ENCODE data around the gene NEBL.
A peak's percentile ranks its signal among the peaks of the same experiment; 100 is the strongest.

Gene NEBL

GRCh38 chr10:20795391-20795790 is 101.7 kb downstream of the NEBL start:
- no peak overlapping the region for H3K27ac ChIP-seq
- TF ChIP-seq, protein P1, sequence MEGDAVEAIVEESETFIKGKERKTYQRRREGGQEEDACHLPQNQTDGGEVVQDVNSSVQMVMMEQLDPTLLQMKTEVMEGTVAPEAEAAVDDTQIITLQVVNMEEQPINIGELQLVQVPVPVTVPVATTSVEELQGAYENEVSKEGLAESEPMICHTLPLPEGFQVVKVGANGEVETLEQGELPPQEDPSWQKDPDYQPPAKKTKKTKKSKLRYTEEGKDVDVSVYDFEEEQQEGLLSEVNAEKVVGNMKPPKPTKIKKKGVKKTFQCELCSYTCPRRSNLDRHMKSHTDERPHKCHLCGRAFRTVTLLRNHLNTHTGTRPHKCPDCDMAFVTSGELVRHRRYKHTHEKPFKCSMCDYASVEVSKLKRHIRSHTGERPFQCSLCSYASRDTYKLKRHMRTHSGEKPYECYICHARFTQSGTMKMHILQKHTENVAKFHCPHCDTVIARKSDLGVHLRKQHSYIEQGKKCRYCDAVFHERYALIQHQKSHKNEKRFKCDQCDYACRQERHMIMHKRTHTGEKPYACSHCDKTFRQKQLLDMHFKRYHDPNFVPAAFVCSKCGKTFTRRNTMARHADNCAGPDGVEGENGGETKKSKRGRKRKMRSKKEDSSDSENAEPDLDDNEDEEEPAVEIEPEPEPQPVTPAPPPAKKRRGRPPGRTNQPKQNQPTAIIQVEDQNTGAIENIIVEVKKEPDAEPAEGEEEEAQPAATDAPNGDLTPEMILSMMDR (IDR thresholded peaks at IDR 0.05), result no peak
- TF ChIP-seq ZFX (IDR thresholded peaks at IDR 0.05; ENCODE audit: borderline replicate concordance), result no peak

GRCh38 chr10:20785174-20785573 is 111.9 kb downstream of the NEBL start:
- TF ChIP-seq, protein P1 (IDR thresholded peaks at IDR 0.05), result no peak
- TF ChIP-seq ZFX (IDR thresholded peaks at IDR 0.05; ENCODE audit: borderline replicate concordance), result no peak
- H3K27ac ChIP-seq, result no peak overlapping the region

DNA sequence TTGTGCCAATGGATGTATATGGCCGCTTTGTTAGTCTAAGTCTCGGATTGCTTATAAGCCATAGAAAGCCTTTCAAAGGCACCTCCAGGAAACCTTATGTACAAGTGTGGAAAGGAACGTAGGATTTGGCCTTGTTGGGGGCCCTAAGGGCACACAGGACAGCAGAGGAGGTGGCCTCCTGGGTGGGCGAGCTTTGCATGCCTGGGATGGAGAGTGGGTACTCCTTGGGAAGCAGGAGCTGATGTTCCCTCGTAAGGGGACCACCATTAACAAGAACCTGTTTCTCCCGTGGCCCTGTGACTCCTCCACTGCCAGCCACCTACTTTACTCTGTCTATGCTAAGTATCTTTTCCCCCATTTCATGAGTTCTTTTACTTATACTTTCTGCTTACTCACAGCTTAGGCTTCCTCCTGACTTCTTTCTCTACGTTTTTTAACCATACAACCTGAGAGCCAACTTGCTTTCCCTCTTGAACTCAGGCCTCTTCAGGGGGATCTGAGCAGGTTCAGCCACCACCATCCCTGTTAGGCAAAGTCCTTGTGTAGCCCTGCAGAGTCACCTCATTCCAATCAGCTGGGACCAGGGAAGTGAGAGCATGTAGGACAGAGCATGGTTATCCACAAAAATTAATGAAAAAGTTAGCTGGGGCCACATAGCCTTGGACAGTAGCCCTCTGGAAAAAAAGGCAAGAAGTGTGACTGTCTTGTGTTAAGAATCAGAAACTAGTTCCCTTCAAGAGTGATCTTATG is 118.9 kb downstream of the NEBL start:
- no peak overlapping the region for H3K27ac ChIP-seq
- TF ChIP-seq, protein P1 (IDR thresholded peaks at IDR 0.05), result no peak
- TF ChIP-seq ZFX (IDR thresholded peaks at IDR 0.05; ENCODE audit: borderline replicate concordance), result no peak

DNA sequence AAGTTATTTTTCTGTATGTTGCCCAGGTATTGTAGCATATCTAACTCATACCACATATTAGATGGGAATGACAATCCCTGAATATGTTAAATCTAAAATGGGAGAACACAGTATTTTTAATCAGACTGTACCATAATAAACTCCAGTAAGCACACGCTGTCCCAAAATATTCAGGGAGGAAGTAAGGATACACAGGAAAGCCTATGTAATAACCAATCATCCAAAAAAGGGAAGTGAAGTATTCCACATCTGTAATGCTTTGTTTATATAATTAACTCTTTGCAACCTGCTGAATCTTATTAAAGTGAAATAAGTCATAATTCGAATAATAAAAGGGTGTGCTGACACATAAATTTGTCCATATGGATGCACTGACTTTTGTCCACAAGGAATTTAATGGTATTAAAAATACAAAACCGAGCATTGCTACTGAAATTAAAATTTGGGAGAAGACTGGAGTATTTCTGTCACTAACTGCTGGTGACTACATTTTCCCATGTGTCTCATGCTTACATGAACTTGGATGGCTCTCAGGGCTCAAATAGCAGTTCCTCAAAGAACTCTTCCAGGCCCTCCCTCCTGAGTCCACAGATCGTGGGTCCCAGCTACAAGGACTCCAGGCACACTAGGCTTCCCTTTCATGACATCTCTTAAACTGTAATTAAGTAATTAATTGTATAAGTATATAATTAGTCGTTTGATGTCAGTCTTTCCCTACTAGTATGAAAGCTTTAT is 120.6 kb downstream of the NEBL start:
- TF ChIP-seq, protein P1 (IDR thresholded peaks at IDR 0.05), result no peak
- no peak for TF ChIP-seq ZFX (IDR thresholded peaks at IDR 0.05; ENCODE audit: borderline replicate concordance)
- no peak overlapping the region for H3K27ac ChIP-seq

DNA sequence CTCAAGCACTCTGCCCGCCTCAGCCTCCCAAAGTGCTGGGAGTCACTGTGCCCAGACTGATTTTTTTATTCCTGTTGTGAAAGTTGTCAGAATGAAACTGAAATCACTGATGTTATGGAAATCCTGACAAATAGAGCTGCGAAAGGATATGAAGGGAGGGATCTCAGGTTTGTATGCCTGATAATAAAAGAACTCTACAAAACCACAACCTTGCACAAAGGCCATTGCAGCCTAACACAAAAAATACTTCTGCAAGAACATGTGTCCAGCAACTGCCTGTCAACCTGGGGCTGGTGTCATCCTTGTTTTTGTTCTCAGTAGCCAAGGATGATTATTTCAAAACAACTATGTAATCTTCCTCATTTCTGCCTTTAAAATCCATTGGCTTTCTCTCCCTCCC is 126.1 kb downstream of the NEBL start:
- no peak overlapping the region for H3K27ac ChIP-seq
- TF ChIP-seq, protein P1 (IDR thresholded peaks at IDR 0.05), result no peak

- no peak for TF ChIP-seq ZFX (IDR thresholded peaks at IDR 0.05; ENCODE audit: borderline replicate concordance)
- TF ChIP-seq, protein P1 (IDR thresholded peaks at IDR 0.05), result no peak
Measured at GRCh38 chr10:20769481-20769880, 127.6 kb downstream of the NEBL start.

DNA sequence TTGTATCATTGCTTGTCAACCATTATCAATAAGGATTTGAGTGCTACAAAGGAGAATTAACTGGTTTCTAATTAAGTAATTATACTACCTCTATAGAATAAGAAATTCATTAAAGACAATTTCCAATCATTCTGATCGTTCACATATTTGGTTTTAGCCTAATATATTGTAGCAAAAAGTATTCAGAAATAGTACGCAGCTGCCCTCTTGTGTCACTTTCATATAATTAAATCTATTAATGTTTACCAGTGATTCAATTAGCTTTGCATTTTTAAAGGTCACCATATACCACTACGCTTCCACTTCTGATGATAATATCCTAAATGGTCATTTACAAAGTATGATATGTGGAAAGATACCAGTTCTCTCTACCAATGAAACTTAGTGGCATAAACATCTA is 128.3 kb downstream of the NEBL start:
- no peak overlapping the region for H3K27ac ChIP-seq
- TF ChIP-seq, protein P1 (IDR thresholded peaks at IDR 0.05), result peak; percentile 74
- TF ChIP-seq ZFX (IDR thresholded peaks at IDR 0.05; ENCODE audit: borderline replicate concordance), result no peak

More at GRCh38 chr10:20769481-20769880, 127.6 kb downstream of the NEBL start:
- no peak overlapping the region for H3K27ac ChIP-seq
